IPS DF 4.7 (cell line): ENCODE results near the gene PCNP.
"Not testable (repeated sequence)": the region's sequence is repeated elsewhere in the genome, so short reads cannot be mapped to it uniquely, and the experiment has no call there.

Experiments
- DNase-seq: peaks from one replicate; pipeline ENCODE4 v3.0.0-alpha.2; 2013; ENCODE audit warnings: low spot score; ENCODE audit errors: extremely low read depth

The PCNP gene

GRCh38 chr3:101632586-101632985 lies 58.6 kb downstream of the PCNP start:
- DNase-seq, result no peak

- no peak for DNase-seq
Observed at GRCh38 chr3:101633186-101633585, 59.2 kb downstream of the PCNP start.

GRCh38 chr3:101634591-101635196 lies 60.7 kb downstream of the PCNP start:
- no peak for DNase-seq

GRCh38 chr3:101635345-101635744 lies 61.4 kb downstream of the PCNP start:
- no peak for DNase-seq

GRCh38 chr3:101635954-101636798 lies 62.2 kb downstream of the PCNP start:
- no peak for DNase-seq

GRCh38 chr3:101637451-101637850 lies 63.5 kb downstream of the PCNP start:
- no peak for DNase-seq

- DNase-seq, result no peak
Observed at GRCh38 chr3:101638261-101638745, 64.3 kb downstream of the PCNP start.

GRCh38 chr3:101639280-101639963 lies 65.4 kb downstream of the PCNP start:
- DNase-seq, result no peak

- DNase-seq, result no peak
Observed at GRCh38 chr3:101640256-101640655, 66.3 kb downstream of the PCNP start.

- DNase-seq, result not testable (repeated sequence)
Observed at GRCh38 chr3:101641397-101642115, 67.6 kb downstream of the PCNP start.

- no peak for DNase-seq
Observed at GRCh38 chr3:101642441-101642840, 68.5 kb downstream of the PCNP start.

GRCh38 chr3:101643009-101643844 lies 69.2 kb downstream of the PCNP start:
- no peak for DNase-seq
